ENCODE measurements around the gene SYVN1.
A peak's percentile ranks its signal among the peaks of the same experiment; 100 is the strongest.

Gene SYVN1

GRCh38 chr11:65134240-65134951 is at the start of gene SYVN1:
Gene SYVN1, minus strand, starts transcription at chr11:65134519. Its CDS starts 918 bp downstream, at chr11:65133601.
- DNase-seq, result peak; percentile 94

DNA sequence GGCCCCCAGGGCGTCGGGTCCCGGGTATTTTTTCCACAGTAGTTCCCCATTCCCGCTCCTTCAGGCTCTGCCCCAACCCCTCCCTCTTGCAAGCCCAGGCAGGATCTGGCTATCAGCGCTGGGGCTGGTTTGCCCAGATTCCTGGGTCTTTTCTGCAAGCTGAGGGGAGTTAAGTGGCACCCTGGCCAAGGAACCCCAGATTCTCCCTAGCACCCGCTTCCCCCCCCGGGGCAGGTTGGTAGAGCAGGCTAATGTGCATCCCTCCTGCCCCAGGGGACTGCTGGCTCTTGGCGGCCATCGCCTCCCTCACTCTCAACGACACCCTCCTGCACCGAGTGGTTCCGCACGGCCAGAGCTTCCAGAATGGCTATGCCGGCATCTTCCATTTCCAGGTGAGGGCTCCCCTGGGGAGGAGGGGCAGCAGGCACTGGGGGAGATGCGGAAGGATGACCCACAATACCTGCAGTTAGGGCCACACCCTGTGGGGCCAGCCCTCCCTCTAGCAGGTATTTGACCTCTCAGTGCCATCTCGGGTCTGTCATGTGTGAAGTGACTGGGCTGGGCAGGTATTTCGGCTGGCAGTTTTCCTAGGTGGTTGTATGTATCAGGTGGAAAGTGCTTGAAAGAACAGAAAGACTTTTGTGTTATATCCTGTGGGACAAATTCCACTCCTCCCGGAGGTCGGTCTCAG is 49.0 kb upstream of the SYVN1 start:
- DNase-seq, result no peak

DNA sequence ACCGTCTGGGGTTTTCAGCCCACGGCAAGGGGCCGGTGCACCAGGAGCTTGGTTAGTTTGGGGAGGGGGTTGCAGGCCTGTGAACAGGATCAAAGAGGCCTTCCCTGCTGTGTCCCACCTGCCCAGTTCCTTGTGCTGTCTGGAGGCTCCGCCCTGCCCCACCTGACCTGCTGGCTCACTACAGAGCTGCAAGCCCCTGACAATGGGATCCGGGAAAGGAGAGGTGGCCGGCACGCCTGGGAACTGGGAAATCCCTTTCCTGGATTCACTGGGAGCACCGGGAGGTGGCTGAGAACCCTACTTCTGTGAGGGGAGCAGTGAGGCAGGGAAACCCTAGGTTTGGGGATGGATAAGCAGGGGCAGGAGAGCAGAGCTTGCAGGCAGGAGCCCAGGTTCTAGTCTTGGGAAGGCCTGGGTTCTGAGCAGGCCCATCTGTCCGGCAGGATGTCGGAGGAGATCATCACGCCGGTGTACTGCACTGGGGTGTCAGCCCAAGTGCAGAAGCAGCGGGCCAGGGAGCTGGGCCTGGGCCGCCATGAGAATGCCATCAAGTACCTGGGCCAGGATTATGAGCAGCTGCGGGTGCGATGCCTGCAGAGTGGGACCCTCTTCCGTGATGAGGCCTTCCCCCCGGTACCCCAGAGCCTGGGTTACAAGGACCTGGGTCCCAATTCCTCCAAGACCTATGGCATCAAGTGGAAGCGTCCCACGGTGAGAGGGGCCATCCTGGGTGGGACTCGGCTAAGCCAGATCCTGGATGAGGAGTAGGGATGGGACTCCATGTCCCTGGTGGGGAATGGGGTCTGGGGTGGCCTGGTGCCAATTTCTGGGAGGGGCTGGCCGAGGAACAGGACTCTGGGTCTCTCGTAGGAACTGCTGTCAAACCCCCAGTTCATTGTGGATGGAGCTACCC is 48.2 kb upstream of the SYVN1 start:
- peak; percentile 43 for DNase-seq

GRCh38 chr11:65181569-65182257 is 47.4 kb upstream of the SYVN1 start, which contains the start of gene CAPN1:
Gene CAPN1, plus strand, starts transcription at chr11:65181928. Its CDS starts 774 bp downstream, at chr11:65182702.
- DNase-seq, result peak; percentile 96

DNA sequence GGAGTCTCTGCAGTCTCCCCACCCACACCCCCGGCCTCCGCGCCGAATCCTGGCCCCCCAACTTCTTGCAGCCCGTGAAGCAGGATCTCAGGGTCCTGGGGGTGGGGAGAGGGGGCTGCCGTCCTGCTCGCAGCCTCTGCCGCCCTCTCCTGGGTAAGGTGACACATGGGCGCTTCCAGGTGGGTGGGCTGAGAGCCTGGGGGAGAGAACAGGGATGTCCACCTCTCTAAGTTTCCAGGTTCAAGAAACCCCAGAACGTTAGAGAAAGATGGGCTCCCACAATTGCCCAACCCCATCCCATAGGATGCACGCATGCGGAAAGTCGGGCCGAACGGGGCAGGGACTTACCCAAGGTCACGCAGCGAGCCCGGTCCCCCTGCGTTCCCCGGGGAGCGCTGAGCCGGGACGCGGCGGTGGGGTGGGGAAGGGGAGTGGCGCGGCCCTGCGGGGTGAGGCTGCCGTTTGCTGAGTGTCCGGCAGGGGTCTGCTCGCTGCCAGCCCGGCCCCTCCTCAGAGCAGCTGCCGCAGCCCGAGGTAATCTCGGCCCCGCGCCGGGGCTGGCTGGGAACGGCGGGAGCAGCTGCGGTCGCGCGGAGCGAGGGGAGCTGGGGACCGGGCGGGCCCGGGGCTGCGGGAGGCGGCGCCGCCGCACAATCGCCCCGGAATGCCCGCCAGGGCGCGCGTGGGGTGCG is 46.7 kb upstream of the SYVN1 start:
- DNase-seq, result peak; percentile 82

- peak; percentile 12 for DNase-seq
These were observed 40.3 kb upstream of the SYVN1 start for GRCh38 chr11:65174571-65175010.

DNA sequence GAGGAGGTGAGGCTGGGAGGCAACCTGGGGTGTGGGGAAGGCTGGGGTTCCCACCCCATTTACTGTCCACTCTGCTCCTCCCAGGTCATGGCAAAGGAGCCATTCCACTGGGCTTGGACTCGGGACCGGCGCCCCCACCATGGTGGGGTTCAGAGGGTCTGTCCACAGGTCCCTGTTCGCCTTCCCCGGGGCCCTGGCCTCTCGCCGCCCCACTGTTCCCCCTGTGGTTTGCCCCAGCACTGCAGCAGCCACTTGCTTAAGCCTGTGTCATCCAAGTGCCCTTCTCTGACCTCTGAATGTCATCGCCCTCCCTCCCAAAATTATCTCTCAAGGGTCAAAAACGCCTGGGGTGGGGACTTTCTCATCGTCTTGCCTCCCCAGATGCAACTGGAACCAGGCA is 38.3 kb upstream of the SYVN1 start:
- DNase-seq, result no peak

GRCh38 chr11:65170058-65170534 is 35.8 kb upstream of the SYVN1 start, which contains the start of gene SPDYC:
Gene SPDYC, plus strand, starts transcription at chr11:65170233. Its CDS starts 1,125 bp downstream, at chr11:65171358.
- no peak for DNase-seq

GRCh38 chr11:65169164-65169641 is 34.9 kb upstream of the SYVN1 start:
- peak; percentile 88 for DNase-seq

GRCh38 chr11:65167656-65168055 is 33.3 kb upstream of the SYVN1 start:
- no peak for DNase-seq

DNA sequence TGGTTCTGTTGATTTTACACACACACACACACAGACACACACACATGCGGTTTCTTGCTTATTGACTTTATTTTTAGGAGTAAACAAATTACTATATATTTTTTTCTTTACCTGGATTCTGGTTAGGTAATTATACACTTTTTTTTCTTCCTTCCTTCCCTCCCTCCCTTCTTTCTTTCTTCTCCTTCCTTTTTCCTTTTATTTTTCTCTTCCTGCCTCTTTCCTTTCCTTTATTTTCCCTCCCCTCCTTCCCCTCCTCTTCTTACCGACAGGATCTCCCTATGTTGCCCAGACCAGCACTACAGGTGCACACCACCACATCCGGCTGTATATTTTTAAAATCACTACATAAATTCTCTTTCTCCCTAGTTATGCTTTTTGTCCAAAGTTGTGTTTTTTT is 32.6 kb upstream of the SYVN1 start:
- DNase-seq, result no peak

DNA sequence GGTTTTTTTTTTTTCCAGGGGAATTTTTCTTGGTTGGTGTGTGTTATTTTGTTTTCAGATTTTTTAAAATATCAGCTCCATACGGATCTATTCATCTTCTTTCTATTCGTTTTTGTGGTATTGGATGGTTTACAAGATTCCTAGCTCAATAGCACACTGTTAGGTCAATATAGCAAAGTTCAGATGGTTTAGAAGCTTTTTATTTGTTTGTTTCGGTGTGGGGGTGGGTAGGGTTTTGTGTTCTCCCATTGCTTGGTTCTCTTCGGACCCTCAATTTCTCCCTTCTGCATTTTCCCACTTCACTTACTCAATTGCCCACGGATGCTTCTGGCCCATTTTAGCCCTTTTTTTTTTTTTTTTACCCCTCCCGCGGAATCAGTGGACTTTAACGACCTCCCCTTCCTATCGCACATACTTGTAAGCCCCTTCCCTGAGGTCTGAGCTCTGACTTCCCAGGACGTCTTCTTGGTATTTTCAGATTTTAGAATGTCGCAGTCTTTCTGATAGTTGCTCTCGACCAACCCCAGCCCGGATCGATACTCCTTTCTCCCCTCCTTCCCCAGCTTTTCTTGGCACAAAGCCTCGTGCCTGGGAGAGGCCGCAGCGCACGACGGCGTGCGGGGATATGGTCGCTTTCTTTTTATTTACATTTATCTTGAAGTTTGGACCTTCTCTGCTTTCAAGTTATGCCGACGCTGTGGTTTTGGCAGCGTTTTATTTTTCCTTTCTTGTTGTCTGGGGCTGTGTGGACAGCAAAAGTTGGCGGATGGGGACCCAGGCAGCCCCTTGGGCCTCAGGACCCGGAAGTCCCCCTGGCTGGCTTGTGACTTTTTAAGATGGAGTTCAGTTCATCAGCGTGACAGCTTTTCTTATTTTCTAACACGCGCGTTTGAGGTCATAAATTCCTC is 31.3 kb upstream of the SYVN1 start:
- DNase-seq, result no peak

DNA sequence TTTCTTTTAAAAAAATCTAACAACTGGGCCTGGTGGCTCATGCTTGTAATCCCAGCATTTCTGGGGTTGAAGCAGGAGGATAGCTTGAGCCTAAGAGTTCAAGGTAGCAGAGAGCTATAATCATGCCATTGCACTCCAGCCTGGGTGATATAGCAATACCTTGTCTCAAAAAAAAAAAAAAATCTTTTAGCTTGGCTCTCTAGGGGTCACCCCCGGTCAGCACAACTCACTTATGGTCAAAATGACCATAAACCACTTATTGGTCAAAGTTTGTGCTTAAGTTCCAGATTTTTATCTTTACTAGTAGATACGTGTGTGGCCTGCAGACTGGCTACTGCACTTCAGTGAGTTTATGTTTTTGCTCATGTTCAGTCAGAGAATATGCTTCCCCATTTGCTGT is 29.4 kb upstream of the SYVN1 start:
- DNase-seq, result peak; percentile 65

GRCh38 chr11:65160643-65161042 is 26.3 kb upstream of the SYVN1 start:
- no peak for DNase-seq

GRCh38 chr11:65159012-65159411 is 24.7 kb upstream of the SYVN1 start:
- DNase-seq, result no peak

DNA sequence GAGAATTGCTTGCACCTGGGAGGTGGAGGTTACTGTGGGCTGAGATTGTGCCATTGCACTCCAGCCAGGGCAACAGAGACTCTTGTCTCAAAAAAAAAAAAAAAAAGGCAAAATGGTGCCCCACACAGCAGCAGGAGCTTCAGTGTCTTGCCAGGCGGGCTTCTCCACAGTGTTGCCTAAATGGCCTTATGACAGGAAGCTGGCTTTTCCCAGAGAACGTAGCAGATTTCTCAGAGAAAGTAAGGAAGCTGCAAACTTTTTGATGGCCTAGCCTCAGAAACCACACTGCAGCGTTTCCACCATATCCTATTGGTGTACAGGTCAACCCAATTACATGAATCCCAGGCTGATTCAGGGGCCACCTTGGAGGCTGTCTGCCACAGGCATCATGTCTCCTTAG is 23.0 kb upstream of the SYVN1 start:
- DNase-seq, result no peak

DNA sequence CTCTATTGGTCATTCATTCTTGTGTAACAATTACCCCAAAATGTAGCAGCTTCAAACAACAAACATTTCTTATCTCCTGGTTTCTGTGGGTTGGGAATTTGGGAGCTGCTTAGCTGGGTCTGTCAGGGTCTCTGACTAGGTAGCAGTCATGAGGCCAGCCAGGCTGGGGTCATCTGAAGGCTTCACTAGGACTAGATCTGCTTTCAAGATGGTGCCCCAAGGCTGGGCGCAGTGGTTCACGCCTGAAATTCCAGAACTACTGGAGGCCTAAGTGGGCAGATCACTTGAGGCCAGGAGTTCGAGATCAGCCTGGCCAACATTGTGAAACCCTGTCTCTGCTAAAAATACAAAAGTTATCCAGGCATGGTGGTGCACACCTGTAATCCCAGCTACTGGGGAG is 22.6 kb upstream of the SYVN1 start:
- no peak for DNase-seq

- DNase-seq, result no peak
These were observed 21.9 kb upstream of the SYVN1 start for GRCh38 chr11:65156256-65156655.

DNA sequence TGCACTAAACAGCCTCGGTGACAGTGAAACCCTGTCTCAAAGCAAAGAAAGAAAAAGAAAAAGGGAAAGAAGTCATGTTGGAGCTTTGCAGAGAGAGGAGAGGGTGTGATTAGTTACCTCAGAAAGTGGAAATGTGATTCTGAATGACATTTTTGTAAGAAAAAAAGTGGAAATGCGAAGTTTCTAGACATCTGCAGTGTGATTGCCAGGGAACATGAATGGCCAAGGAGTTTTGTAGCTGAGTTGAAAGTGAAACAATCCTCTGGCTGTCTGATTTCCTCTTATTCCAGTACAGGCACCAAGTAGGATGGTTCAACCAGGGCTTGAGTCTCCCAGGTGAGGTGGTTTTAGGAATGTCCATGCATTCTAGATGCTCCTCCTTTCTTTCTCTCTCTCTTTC is 17.8 kb upstream of the SYVN1 start:
- peak; percentile 48 for DNase-seq

DNA sequence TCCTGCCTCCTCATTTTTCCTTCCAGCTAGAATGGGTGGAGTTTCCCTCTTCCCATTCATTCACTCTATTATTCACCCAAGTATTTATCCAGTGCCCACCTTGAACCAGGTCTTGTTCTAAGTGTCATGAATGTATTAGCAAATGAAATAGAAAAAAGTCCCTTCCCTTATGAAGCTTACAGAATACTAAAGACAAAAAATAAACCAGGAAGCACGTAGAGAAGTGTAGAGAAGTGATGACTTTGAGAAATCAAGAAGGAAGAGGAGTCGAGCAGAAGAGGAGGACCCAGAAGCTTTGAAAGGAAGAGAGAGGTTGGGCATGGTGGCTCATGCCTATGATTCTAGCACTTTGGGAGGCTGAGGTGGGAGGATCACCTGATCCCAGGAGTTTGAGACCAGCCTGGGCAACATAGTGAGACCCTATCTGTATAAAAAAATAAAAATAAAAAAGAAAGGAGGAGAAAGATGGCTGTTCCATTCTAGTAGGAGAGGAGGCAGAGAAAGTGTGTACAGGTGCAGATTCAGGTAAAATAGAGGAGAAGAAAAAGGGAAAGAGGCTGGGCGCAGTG is 17.1 kb upstream of the SYVN1 start:
- peak; percentile 24 for DNase-seq

All from OCI-M1 (cell line).